ENCODE measurements around the gene KIF26A.

KIF26A gene

GRCh38 chr14:104135904-104136471 lies 2.4 kb upstream of the KIF26A start:
- H3K9me3 ChIP-seq (ENCODE audit: severe bottlenecking), result no peaks in the 10 kb centered on the region
- peaks cover 8% of the 10 kb centered on the region; the same call in 1 of the 2 replicates for H3K36me3 ChIP-seq
- H3K4me3 ChIP-seq (ENCODE audit: low read depth, low read length), result peak overlapping the region; percentile 64
- TF ChIP-seq CTCF (IDR thresholded peaks at IDR 0.05; ENCODE audit: low read depth, low read length), result peak; percentile 44
- peak overlapping the region; percentile 40; the same call in 1 of the 2 replicates for H3K27ac ChIP-seq
- H3K27me3 ChIP-seq (ENCODE audit: insufficient read depth, low read depth, severe bottlenecking), result no peaks in the 10 kb centered on the region
- peak; percentile 59 for DNase-seq

- peak; percentile 47 for DNase-seq
- Histone ChIP-seq H3K27me3 (ENCODE audit: insufficient read depth, low read depth, severe bottlenecking) (no peaks in the 10 kb centered on the region), H3K9me3 (ENCODE audit: severe bottlenecking) (no peaks in the 10 kb centered on the region), H3K36me3 (peaks cover 9% of the 10 kb centered on the region), H3K4me3 (ENCODE audit: low read depth, low read length) (peak overlapping the region; percentile 64), H3K27ac (no peak overlapping the region)
- peak; percentile 18; the same call in 1 of the 2 replicates for TF ChIP-seq CTCF (IDR thresholded peaks at IDR 0.05; ENCODE audit: low read depth, low read length)
These were observed 1.7 kb upstream of the KIF26A start for GRCh38 chr14:104136472-104137296.

GRCh38 chr14:104137297-104138097 lies 890 bp upstream of the KIF26A start:
- peaks cover 13% of the 10 kb centered on the region for H3K36me3 ChIP-seq
- H3K9me3 ChIP-seq (ENCODE audit: severe bottlenecking), result no peaks in the 10 kb centered on the region
- TF ChIP-seq CTCF (IDR thresholded peaks at IDR 0.05; ENCODE audit: low read depth, low read length), result peak; percentile 81
- H3K4me3 ChIP-seq (ENCODE audit: low read depth, low read length), result peak overlapping the region; percentile 68
- H3K27ac ChIP-seq, result peak overlapping the region; percentile 75
- H3K27me3 ChIP-seq (ENCODE audit: insufficient read depth, low read depth, severe bottlenecking), result no peaks in the 10 kb centered on the region
- peak; percentile 73 for DNase-seq

- peak overlapping the region; percentile 68 for H3K4me3 ChIP-seq (ENCODE audit: low read depth, low read length)
These were observed 502 bp downstream of the KIF26A start for GRCh38 chr14:104138718-104139459.

More at GRCh38 chr14:104138718-104139459, 502 bp downstream of the KIF26A start:
- H3K9me3 ChIP-seq (ENCODE audit: severe bottlenecking), result no peaks in the 10 kb centered on the region
- peak; percentile 23 for DNase-seq
- no peaks in the 10 kb centered on the region for H3K27me3 ChIP-seq (ENCODE audit: insufficient read depth, low read depth, severe bottlenecking)
- TF ChIP-seq CTCF (IDR thresholded peaks at IDR 0.05; ENCODE audit: low read depth, low read length), result no peak
- peak overlapping the region; percentile 75 for H3K27ac ChIP-seq
- H3K36me3 ChIP-seq, result peaks cover 18% of the 10 kb centered on the region

Measured in WERI-Rb-1 (cell line).